GM18517 (cell line): ENCODE results near the gene C16orf54.
"Not testable (repeated sequence)": the region's sequence is repeated elsewhere in the genome, so short reads cannot be mapped to it uniquely, and the experiment has no call there.

Experiments used
- ATAC-seq: cut with Tn5 transposase; IDR thresholded peaks from one replicate; pipeline ENCODE4 v1.9.1; 2021; ENCODE audit warnings: mild to moderate bottlenecking, moderate library complexity; ENCODE audit not compliant: unreplicated experiment

C16orf54 gene

DNA sequence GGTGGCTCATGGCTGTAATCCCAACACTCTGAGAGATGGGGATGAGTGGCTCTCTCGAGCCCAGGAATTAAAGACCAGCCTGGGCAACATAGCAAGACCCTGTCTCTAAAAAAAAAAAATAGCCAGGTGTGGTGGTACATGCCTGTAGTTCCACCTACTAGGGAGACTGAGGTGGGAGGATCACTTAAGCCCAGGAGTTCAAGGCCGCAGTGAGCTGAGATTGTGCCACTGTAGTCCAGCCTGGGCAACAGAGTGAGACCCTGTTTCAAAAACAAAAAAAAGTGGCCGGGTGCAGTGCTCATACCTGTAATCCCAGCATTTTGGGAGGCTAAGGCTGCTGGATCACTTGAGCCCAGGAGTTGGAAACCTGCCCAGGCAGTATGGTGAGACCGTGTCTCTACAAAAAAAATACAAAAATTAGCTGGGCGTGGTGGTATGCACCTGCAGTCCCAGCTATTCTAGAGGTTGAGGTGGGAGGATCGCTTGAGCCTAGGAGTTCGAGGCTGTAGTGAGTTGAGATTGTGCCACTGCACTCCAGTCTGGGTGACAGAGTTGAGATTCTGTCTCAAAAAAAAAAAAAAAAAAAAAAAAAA, 3.0 kb downstream of the C16orf54 start:
- no peak for ATAC-seq

DNA sequence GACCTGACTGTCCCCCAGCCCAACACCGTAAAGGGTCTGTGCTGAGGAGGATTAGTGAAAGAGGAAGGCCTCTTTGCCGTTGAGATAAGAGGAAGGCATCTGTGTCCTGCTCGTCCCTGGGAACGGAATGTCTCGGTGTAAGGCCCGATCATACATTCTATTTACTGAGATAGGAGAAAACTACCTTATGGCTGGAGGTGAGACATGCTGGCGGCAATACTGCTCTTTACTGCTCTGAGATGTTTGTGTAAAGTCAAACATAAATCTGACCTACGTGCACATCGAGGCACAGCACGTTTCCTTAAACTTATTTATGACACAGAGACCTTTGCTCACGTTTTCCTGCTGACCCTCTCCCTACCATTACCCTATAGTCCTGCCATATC, 5.2 kb downstream of the C16orf54 start:
- not testable (repeated sequence) for ATAC-seq

DNA sequence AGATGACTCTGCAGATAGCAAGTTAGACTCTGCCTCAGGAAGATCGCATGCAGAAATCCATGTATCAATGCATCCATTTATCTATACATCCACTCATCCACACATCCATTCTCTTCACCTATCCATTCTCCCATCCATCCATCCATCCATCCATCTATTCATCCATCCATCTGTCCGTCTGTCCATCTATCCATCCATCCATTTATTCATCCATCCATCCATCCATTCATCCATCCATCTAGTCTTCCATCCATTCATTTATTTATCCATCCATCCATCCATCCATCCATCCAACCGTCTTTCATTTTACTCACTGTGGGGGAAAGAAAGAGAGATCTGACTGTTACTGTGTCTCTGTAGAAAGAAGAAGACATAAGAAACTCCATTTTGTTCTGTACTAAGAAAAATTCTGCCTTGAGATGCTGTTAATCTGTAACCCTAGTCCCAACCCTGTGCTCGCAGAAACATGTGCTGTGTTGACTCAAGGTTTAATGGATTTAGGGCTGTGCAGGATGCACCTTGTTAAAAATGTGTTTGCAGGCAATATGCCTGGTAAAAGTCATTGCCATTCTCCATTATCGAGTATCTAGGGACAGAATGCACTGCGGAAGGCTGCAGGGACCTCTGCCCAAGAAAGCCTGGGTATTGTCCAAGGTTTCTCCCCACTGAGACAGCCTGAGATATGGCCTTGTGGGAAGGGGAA, 5.7 kb downstream of the C16orf54 start:
- not testable (repeated sequence) for ATAC-seq

DNA sequence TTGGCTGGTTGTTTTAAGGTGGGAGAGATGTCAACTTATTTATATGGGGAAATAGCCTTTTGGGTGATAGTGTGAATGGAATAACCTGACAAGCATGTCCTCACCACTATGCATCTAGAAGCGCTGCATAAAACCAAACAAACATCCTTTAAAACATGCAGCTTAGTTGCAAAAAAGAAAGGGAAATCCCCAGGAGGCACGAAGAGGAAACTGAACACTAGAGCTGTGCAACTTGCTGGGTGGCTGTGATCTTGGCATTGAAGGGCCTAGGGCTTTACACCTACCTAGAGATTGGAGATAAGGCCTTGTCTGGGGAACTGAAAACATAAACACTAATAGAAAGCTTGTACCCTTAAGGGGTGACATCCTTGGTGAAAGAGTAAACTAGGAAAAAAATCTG, 7.3 kb downstream of the C16orf54 start:
- ATAC-seq: no peak

DNA sequence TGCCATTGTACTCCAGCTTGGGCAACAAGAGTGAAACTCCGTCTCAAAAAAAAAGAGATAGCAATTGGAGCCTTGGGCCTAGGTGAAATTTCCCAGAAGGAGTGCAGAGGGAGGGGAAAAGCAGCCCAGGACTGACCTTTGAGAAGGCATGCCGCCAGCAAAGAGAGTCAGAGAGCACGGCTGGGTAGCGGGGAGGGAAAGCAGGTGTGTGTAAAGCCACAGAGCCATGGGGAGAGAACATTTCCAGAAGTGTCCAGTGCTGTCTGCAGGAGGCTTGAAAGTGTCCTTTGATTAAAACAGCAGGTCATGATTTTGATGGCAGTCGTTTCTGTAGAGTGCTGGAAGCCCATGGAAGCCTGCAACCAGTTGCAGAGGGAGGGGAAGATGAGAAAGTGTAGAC, 8.1 kb downstream of the C16orf54 start:
- ATAC-seq: no peak

DNA sequence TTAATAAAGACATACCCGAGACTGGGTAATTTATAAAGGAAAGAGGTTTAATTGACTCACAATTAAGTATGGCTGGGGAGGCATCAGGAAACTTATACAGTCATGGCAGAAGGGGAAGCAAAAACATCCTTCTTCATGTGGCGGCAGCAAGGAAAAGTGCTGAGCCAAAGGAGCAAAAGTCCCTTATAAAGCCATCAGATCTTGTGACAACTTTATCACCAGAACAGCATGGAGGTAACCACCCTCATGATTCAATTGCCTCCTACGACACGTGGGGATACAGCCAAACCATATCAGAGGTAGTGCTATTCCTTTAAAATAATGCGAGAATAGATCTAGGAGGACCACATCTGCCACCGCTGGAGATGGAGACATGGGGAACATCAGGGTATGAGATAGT, 9.0 kb downstream of the C16orf54 start:
- no peak for ATAC-seq

DNA sequence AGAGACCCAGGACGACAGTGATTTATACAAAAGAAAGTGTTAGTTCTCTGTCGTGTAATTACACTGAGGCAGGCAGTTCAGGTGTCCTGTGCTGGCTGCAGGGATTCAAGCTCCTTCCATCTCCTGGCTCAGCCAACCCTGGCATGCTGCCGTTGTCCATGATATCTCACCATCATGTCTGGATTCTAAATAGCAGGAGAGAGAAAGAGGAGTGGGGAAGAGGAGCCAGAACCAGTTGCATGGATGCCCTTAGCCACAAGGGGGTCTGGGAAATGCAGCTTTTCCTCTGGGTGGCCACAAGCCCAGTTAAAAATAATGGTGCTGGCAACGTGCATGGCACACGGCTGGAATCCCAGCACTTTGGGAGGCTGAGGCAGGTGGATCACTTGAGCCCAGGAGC, 9.7 kb downstream of the C16orf54 start:
- no peak for ATAC-seq

DNA sequence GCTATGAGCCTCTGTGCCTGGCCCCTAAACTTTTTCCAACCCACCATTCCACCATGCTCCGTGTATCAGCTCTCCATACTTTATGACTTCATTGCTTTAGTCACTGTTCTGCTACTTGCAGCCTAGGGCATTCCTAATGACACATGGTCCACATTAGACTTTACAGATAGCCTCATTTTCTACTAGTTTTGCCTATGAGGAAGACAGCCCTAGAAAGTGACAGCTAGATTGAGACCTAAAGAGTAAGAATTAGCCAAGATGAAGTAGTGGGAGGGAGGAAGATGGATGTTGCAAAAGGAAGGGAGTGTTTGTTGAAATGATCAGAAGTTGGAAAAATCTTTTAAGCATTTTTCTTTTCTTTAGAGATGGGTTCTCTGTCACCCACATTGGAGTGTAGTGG, 11.0 kb downstream of the C16orf54 start:
- ATAC-seq: no peak

DNA sequence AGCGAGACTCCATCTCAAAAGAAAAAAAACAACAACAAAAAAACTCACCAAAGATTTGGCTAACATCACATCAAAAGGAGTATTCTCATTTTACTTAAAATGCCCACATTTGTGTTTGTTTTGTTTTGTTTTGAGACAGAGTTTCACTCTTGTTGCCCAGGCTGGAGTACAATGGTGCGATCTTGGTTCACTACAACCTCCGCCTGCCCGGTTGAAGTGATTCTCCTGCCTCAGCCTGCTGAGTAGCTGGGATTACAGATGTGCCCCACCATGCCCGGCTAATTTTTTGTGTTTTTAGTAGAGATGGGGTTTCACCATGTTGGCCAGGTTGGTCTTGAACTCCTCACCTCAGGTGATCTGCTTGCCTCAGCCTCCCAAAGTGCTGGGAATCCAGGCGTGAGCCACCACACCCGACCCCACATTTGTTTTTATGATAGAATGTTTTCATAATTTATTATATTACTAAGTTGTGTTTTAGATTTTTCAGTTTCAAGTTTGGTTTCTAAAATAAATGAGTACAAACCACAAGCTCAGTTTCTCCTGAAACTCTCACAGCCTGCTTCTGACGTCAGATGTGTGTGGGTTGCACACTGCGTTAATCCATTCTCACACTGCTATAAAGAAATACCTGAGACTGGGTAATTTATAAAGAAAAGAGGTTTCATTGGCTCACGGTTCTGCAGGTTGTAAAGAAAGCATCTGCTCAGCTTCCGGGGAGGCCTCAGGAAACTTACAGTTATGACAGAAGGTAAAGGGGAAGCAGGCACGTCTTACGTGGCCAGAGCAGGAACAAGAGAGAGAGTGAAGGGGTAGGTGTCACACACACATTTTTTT, 13.8 kb downstream of the C16orf54 start:
- peak; percentile 67 for ATAC-seq

DNA sequence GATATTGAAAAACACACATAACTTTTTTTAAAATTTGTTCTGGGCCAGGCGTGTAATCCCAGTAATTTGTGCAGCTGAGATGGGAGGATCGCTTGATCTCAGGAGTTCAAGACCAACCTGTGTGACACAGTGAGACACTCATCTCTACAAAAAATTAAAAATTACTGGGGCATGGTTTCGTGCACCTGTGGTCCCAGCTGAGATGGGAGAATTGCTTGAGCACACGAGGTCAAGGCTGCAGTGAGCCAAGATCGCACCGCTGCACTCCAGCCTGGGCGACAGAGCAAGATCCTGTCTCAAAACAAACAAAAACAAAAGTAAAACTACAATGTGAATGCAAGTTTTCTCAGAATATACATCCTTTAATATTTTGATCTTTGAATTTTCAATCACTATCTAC, 15.1 kb downstream of the C16orf54 start:
- no peak for ATAC-seq

DNA sequence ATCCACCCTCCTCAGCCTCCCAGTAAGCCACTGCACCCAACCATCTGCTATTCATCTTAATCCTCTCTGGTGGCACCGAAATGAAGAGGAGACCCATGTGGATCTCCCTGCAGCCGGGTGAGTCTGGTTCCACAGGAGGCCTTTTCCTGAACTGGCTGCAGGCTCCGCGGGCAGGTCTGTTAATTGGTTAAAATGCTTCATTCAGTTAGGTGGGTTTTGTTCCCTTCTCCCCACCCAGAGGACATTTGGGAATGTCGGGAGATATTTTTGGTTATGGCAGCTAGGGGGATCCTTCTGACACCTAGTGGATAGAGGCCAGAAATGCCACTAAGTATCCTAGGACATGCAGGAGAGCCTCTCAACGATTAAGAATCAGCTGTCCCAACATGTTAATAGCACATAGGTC, 16.7 kb downstream of the C16orf54 start:
- no peak for ATAC-seq

DNA sequence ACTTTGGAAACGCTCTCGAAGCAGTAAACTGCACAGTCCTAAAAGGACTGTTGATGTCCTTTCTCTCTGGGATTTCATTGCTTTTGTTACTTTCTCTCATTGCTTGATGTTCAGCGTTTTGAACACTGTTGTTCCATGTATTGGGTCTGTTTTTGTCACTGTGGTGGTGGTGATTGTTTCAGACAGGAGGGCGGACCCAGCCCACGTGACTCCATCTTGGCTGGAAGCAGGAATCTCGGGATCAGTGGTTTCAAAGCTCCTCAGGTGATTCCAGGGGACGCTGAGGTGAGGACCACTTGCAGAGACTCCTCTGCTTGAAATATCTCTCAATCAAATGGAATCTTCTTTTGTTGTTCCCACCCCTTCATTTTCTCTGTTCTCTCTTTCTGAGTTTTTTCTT, 18.3 kb downstream of the C16orf54 start:
- no peak for ATAC-seq

DNA sequence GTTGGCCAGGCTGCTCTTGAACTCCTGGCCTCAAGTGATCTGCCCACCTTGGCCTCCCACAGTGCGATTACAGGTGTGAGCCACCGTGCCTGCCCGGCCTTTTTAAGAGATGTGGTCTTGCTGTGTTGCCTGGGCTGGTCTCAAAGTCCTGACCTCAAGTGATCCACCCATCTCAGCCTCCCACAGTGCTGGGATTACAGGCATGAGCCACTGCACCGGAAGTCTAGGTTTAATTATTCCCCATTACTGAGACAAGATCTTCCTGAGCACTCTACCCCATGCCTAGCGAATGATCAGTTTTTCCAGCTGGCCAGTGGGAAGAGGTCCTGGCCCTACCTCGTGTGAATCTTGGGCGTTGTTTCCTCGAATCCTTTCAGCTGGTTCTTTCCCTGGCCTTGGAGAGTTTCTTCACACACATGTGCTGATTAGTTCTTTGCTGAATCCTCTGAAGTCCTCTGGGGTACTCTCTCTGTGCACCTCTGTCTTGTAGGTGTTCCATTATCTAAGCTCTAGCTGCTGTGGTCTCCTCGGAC, 18.9 kb downstream of the C16orf54 start:
- ATAC-seq: no peak

DNA sequence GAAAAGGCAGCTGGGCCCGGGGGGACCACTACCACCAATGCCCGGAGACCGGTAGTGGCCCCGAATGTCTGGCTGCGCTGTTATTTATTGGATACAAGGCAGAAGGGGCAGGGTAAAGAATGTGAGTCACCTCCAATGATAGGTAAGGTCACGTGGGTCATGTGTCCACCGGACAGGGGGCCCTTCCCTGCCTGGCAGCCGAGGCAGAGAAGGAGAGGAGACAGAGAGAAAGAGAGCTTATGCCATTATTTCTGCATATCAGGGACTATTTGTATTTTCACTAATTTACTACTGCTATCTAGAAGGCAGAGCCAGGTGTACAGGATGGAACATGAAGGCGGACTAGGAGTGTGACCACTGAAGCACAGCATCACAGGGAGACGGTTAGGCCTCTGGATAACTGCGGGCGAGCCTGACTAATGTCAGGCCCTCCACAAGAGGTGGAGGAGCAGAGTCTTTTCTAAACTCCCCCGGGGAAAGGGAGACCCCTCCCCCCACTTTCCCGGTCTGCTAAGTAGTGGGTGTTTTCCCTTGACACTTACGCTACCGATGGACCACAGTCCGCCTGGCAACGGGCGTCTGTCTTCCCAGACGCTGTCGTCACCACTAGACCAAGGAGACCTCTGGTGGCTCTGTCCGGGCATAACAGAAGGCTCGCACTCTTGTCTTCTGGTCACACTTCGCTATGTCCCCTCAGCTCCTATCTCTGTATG, 24.5 kb downstream of the C16orf54 start:
- not testable (repeated sequence) for ATAC-seq

DNA sequence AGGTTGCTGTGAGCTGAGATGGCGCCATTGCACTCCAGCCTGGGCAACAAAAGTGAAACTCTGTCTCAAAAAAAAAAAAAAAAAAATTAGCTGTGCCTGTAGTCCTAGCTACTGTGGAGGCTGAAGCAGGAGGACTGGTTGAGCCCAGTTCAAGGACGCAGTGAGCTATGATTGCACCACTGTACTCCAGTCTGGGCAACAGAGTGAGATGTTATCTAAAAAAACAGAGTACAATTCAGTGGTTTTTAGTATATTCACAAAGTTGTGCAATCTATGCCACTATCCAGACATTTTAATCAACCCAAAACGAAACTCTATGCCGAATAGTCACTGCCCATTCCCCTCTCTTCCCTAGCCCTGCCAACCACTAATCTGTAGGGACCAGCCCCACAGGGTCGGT, 25.1 kb downstream of the C16orf54 start:
- ATAC-seq: no peak

DNA sequence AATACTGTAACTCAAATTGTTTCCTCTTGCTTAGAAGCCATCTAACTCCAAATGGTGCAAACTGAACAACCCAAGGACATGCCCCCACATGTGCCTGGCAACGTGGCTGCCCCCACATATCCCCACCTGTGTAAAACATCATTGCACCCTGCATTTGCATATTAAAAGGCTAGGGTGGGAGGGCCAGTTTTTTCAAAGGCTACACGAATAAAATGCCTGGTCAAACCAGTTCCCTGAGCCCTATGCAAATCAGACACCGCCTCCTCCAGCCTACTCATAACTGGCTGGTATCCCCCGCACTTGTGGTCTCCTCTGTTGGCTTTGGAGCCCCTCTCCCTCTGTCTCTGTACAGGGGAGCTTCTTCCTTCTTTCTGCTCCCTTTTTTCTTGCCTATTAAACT, 26.7 kb downstream of the C16orf54 start:
- no peak for ATAC-seq

DNA sequence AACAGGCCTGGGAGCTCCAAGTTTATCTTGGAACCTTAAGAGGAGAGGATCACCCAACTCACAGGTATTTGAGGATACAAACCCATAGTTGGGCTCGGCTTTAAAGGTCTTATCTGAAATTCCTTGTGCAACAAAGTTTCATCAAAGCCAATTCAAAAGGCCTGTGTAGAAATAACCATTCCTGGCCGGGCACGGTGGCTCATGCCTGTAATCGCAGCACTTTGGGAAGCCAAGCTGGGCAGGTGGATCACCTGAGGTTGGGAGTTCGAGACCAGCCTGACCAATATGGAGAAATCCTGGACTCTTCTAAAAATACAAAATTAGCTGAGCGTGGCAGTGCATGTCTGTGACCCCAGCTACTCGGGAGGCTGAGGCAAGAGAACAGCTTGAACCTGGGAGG, 28.7 kb downstream of the C16orf54 start:
- no peak for ATAC-seq

DNA sequence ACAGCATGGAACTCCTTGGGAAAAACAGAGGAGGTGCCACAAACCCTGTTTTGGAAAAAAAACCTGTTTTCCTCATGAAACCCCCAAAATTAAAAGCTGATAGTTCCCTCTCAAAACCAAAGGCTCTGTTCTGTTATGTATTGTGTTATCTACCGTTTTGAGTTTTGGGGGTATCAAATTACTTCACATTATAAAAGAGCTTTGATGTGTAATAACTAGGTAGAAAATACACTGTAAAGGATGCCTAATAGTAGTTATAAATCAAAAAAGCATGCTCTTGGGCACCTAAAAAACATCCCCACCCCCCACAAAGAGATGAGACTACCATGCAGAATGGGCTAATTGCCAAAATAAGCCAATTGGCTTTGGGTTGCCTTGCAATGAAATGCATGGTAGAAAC, 30.8 kb downstream of the C16orf54 start:
- ATAC-seq: no peak

DNA sequence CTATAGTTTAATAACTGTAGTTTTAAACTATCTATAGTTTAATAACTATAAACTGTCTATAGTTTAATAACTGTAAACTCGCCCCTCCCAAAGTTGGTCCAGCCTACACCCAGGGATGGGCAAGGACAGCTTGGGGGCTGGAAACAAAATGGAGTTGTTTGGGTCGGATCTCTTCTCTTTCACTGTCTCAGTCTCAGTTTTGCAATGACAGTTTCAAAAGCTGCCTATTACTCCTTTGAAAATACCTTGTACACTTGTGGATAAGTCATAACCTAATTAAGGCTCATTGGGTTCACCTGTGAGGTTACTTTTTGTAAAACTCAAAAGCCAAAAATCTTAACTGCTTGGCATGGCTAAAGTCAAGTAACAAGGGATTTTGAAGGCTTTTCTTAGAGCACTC, 31.4 kb downstream of the C16orf54 start:
- no peak for ATAC-seq

DNA sequence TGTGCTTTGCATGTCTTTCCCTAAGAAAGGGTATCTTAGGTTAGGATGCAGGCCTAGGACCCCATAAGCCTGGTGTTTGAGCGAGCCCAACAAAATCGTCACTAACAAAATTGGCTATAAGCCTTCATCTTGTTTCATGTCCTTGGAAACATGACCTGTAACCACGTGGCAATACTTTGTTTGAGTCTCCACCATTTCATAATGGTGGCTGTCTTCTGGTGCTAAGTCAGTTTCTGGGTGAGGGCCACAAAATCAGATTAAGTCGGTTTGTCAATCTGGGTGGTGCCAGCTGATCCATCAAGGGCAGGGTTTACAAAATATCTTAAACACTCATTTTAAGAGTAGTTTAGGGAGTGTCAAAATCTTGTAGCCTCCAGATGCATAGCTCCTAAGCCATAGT, 33.0 kb downstream of the C16orf54 start:
- ATAC-seq: no peak
